PFSK-1 (cell line): ENCODE measurements around the gene HAGHL.

Experiments
- FOXP2 ChIP-seq: optimal IDR thresholded peaks from 2 replicates; pipeline ENCODE3; 2011; ENCODE audit warnings: borderline replicate concordance, control low read depth, inconsistent platforms; ENCODE audit not compliant: insufficient read depth; ENCODE audit errors: extremely low read length, extremely low read depth
- POLR2AphosphoS5 ChIP-seq: IDR thresholded peaks from 2 replicates; pipeline ENCODE4 v1.6.1; 2012; ENCODE audit warnings: low read depth, mild to moderate bottlenecking, control low read depth, low read length, moderate library complexity
- REST ChIP-seq, 2 experiments: IDR thresholded peaks; 2 replicates each; pipeline versions ENCODE4 v1.6.1 to v1.8.0; 2011 to 2012; ENCODE audit warnings: low read depth in 2 of 2, low read length in 2 of 2, control low read depth in 1 of 2, inconsistent platforms in 1 of 2, mild to moderate bottlenecking in 1 of 2, moderate library complexity in 1 of 2; ENCODE audit not compliant: insufficient read depth in 1 of 2
- SIN3A ChIP-seq: IDR thresholded peaks from 2 replicates; pipeline ENCODE4 v1.6.1; 2012; ENCODE audit warnings: mild to moderate bottlenecking, low read length, moderate library complexity, borderline replicate concordance; ENCODE audit not compliant: insufficient read depth
- TAF1 ChIP-seq: IDR thresholded peaks from 2 replicates; pipeline ENCODE4 v1.6.1; 2012; ENCODE audit warnings: low read length, control low read depth, borderline replicate concordance; ENCODE audit not compliant: insufficient read depth

Gene HAGHL

GRCh38 chr16:716200-716568, 10.7 kb upstream of the HAGHL start:
- no peak for TF ChIP-seq POLR2AphosphoS5
- TF ChIP-seq SIN3A = no peak
- TF ChIP-seq TAF1 = no peak
- no peak for TF ChIP-seq FOXP2
- no peak for TF ChIP-seq REST (IDR thresholded peaks at IDR 0.05; ENCODE audit: insufficient read depth in 1 of 2, low read depth in 2 of 2, low read length in 2 of 2)

GRCh38 chr16:716768-717325, 10.1 kb upstream of the HAGHL start:
- TF ChIP-seq FOXP2 (no peak), POLR2AphosphoS5 (no peak), TAF1 (no peak), SIN3A (no peak), REST (IDR thresholded peaks at IDR 0.05; ENCODE audit: insufficient read depth in 1 of 2, low read depth in 2 of 2, low read length in 2 of 2) (no peak)

- TF ChIP-seq TAF1 (no peak), REST (IDR thresholded peaks at IDR 0.05; ENCODE audit: insufficient read depth in 1 of 2, low read depth in 2 of 2, low read length in 2 of 2) (no peak), FOXP2 (no peak), SIN3A (no peak), POLR2AphosphoS5 (no peak; the same call in 1 of the 2 replicates)
Measured at GRCh38 chr16:717450-718245, 9.3 kb upstream of the HAGHL start.

- no peak for TF ChIP-seq SIN3A
- TF ChIP-seq POLR2AphosphoS5 = no peak
- no peak for TF ChIP-seq FOXP2
- no peak for TF ChIP-seq TAF1
- TF ChIP-seq REST (IDR thresholded peaks at IDR 0.05; ENCODE audit: insufficient read depth in 1 of 2, low read depth in 2 of 2, low read length in 2 of 2) = no peak
Measured at GRCh38 chr16:718389-718788, 8.5 kb upstream of the HAGHL start.
